Stimulated activated CD4-positive, alpha-beta T cell treated with anti-CD3 and anti-CD28 coated beads, Interleukin-15, amount 100 ng/mL, for 1 hour (primary cell): ENCODE measurements around the gene HEXD.

ENCODE experiments used
- DNase-seq, 2 donors: peaks; one replicate each; pipeline ENCODE4 v3.0.0-alpha.2; 2020; ENCODE audit warnings: low read depth in 1 of 2, low spot score in 1 of 2

Gene HEXD

GRCh38 chr17:82486231-82487094, 68.3 kb downstream of the HEXD start:
- no peak for DNase-seq

GRCh38 chr17:82487910-82488309, 69.8 kb downstream of the HEXD start:
- DNase-seq, result no peak

- no peak for DNase-seq
Observed at GRCh38 chr17:82489117-82489516, 71.0 kb downstream of the HEXD start.

- DNase-seq, result no peak
Observed at GRCh38 chr17:82489851-82490511, 71.8 kb downstream of the HEXD start.

- no peak for DNase-seq
Observed at GRCh38 chr17:82490512-82491195, 72.5 kb downstream of the HEXD start.

- DNase-seq, result no peak
Observed at GRCh38 chr17:82491196-82491530, 73.0 kb downstream of the HEXD start.

GRCh38 chr17:82491533-82491932, 73.4 kb downstream of the HEXD start:
- DNase-seq, result no peak
